CD4-positive, alpha-beta T cell treated with Interleukin-15 for 4 hours (primary cell): ENCODE results near the gene CPED1.
A peak's percentile ranks its signal among the peaks of the same experiment; 100 is the strongest.
"Not testable (repeated sequence)": the region's sequence is repeated elsewhere in the genome, so short reads cannot be mapped to it uniquely, and the experiment has no call there.

Source experiments
- DNase-seq: peaks from one replicate; pipeline ENCODE4 v3.0.0-alpha.2; 2020; ENCODE audit warnings: low spot score

CPED1 gene

DNA sequence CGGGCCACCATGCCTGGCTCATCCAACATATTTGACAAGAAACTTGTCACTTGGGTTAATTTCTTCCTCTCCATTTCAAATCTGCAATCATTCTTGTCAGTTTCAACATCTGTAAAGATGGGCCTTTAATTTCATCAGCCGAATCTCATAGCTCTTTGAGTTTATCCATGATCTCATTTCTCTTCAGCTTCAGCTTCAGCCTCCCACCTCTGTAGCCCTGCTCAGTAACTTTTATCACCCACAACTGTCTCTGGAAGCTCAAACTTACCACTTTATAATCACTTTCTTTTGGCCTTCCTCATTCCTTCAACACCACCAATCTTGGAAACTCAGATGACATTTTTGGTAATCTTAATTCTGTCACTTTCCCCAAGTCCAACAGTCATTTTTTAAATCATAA lies 83.2 kb downstream of the CPED1 start:
- DNase-seq = no peak

DNA sequence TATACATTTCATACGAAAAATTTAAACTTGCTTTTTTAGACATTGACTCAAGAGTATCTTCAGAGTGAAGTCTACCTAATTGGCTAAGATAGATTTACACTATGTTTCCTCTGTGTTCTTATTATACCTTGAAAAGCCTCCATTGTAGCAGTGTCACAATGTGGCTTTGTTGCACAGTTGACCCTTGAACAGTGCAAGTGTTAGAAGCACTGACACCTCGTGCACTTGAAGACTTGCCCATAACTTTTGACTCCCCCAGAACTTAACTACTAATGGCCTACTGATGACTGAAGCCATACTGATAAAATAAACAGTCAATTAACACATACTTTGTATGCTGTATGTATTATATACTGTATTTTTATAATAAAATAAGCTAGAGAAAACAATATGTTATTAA lies 84.3 kb downstream of the CPED1 start:
- no peak for DNase-seq

DNA sequence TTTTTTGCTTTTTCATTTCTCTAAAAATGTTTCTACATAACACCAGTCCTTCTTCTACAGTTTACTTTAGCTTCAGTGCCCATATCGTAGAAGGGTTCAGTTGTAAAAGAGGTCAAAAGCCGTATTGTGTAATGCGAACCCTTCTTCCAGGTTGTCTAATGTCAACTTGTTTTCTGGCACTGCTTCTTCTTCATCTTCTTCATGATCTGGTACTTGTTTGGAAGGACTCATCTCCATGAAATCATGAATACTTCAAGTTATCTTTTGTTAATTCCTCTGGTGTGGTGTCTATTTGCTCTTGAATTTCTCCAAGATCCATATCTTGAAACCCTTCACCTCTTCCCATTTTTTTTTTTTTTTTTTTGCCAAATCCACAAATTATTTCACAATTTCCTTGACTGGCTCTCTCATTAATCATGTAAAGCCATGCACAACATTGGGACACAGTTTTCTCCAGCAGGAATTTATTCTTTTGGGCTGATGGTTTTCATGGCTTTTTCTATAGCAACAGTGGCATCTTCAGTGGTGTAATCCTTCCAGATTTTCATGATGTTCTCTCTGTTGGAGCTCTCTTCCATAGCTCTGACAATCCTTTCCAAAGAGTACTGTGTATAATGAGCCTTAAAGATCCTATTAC lies 85.1 kb downstream of the CPED1 start:
- DNase-seq = no peak

DNA sequence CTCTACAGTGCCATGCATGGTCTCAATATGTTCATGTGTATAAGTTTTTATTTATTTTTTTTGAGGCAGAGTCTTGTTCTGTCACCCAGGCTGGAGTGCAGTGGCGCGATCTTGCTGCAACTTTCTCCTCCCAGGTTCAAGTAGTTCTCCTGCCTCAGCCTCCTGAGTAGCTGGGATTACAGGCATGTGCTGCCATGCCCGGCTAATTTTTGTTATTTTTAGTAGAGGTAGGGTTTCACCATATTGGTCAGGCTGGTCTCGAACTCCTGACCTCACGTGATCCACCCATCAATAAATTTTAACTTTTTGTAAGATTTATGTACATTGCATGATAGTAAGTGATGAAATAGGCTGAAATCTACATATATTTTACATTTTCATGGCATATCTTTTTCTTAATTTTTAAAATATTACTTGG lies 86.9 kb downstream of the CPED1 start:
- not testable (repeated sequence) for DNase-seq

DNA sequence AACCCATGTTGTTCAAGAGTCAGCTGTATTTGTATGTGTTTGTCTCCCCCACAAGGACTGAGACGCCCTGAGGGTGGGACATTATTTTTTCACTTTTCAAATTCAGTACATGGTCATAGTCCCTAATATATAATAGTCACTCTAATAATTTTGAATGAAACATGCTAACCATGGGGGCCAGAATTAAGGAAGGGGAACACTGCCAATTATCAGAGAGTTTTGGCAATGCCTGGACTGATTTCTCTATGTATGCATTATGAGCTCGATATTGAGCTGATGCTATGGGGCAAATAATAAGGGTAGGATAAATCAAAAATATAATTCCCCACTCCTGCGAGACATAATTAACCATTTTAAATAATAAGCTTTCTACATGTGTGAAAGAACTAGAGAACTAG lies 87.4 kb downstream of the CPED1 start:
- no peak for DNase-seq

DNA sequence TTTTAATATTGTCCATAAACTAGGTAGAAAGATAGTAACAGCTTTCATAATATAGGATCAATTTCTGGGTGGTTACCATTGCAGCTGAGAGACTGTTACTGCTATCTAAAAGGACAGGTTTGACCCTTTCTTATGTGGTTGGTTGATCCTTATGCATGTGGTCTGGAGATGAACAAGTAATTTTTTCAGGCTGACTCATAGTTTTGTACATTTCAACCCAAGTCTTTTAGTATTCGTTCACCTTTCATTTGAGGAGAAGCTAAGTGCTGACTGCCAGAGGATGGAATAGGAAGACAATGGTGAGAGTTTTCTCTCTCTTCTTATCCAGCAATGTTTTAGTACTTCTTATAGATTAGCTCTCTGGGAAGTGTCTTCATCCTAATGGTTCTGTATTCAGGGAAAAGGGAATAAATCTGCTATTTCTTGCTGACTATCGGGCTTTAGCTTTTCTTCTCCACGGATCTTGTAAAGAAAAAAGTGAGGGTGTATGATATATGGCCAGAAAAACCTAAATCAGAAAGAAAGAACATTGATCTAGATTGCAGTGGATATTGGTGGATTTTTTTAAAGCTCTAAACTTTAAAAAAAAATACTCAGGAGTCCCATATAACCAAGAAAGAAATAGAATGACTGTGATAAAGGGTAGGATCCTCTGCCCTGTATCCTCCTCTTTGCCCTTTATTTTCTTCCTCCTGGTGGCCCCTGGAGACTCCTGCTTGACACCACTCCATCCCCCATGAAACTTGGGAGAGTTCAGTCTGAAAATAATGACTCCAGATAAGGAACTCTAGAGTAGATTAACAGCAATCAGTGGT lies 88.0 kb downstream of the CPED1 start:
- DNase-seq = no peak

DNA sequence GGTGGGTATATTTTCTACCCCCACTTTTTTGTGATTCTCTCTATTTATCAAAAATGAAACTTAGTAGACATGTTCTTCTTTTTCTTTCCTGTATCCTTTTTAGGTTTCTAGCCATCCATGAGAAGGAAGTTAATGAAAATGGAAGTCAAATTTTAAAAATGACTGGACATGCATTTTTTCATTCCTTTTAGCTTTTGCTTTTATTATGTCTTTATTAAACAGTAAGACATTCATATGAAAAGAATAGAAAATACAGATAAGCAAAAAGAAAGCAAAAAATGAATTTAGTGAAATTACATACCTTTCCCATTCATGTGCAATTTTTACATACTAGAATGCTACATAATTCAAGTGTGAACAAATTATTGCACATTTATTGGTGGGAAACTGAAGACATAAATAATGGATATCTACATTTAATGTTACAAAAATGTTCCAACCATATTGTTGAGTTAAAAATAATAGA lies 88.7 kb downstream of the CPED1 start:
- no peak for DNase-seq

DNA sequence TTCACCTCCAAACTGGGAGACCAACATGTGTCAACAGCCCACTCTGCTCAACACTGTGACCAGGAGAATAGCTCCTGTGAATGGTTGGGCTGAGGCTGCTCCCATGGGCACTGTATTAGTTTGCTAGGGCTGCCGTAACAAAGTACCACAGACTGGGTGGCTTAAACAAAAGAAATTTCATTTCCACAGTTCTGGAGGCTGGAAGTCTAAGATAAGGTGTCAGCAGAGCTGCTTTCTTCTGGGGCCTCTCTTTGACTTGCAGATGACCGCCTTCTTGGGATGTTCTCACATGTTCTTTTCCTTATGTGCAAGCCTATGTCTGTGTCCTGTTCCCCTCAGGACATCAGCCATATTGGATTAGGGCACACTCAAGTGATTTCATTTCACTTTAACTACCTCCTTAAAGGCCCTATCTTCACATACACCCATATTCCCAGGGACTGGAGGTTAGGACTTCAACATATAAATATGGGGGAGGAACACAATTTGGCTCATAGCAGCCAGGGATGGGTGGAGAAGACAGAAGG lies 90.3 kb downstream of the CPED1 start:
- no peak for DNase-seq

DNA sequence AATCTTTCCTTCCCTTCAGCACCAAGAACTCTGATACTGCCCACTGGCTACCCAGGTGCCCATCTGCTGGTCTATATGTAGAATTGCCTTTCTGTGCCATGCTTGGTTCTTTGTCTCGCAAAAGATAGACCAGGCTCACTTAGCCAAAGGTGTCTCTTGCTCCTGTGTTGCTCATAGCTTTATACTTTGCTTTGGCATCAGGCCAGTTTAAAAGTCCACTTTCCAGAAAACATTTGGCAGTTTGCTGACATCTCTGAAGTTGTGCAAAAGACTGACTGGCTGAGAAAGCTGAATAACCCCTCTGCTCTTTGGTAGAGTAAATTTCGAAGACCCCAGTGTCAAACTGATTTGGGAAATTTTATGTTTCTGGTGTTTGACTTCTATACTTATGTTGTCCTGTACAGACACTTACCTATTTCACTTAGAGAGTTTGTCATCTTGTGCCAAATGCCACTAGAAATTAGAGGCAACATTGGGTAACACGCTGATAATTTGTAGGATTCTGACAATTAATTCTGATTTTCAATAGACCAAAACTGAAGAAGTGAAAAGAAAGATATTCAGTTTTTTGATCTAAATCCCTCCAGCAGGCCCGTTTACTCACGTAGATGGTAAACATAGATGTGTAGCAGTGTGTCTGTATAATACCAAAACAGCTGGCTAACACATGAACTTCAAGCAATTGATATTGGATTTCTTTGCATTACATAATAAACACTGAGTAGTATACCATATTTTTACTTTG lies 91.1 kb downstream of the CPED1 start:
- DNase-seq = no peak

DNA sequence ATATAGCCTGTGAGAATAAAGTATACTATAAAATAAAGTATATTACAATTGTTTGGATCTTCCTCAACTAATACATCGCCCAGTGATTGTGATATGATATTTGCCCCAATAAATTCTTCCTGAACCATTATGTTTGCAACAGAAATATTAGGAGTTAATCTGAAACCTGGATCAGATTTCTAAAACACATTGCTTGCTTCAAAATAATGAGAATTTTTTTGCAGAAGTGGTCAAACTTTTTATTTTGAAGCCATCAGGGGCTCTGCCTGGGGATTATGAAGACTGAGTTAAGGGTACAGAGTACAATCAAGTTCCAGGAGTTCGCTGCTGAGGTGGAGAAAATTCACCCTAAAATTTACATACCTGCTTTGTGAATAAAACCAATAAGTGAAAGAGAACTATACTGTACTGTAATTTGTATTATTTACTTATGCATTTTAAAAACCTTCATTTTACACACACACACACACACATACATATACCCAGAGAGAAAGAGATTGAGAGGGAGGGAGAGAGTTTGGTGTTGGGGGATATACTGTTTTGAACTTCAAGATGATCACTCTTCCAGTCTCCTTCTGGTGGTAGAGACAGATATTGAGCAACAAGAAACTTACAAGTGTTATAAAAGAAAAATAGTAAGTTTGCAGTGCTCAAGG lies 91.9 kb downstream of the CPED1 start:
- no peak for DNase-seq

DNA sequence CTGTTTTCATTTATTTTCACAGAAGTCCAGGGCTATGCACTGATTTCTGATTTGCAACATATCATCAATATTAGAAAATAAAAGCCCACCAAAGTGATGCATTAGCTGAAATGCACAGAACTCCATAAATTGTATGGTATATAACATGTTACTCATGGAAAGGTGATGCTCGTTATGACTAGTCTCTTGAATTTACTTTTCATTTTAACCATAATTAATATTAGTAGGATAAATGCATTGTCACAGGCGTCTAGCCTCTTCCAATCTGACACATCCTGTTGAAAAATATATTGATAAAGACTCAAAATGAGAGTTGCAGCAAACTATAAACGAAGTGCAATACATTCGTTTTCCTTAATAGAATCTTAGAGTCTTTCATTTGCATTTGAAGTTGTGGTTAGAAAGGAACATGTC lies 92.4 kb downstream of the CPED1 start:
- no peak for DNase-seq

DNA sequence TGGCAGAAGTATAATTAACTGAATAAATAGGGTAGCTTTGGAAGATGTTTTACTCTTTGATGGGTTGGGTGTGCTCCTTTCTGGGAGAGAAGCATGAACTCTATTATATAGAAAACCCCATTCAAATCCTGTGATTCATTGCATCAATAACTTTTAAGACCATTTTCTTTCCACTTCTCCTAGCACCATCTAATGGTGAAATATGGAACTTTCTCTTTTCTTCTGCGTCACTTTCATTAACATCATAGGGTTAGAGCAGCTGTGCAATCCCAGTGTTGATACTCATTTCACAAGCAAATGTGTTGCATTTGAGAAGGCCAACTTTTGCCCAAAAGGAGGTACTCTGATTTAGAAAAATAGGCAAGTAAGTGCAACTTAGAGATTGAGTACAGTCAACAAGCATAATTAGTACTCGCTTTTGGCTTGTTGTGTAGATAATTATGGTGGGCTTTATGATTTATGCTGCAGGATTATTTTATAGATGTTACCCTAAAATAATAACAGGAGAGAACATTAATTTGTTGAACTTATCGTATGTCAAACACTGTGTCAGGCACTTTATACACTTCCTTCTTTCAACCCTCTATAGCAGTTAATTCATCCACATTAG lies 92.9 kb downstream of the CPED1 start:
- DNase-seq = peak; percentile 45

DNA sequence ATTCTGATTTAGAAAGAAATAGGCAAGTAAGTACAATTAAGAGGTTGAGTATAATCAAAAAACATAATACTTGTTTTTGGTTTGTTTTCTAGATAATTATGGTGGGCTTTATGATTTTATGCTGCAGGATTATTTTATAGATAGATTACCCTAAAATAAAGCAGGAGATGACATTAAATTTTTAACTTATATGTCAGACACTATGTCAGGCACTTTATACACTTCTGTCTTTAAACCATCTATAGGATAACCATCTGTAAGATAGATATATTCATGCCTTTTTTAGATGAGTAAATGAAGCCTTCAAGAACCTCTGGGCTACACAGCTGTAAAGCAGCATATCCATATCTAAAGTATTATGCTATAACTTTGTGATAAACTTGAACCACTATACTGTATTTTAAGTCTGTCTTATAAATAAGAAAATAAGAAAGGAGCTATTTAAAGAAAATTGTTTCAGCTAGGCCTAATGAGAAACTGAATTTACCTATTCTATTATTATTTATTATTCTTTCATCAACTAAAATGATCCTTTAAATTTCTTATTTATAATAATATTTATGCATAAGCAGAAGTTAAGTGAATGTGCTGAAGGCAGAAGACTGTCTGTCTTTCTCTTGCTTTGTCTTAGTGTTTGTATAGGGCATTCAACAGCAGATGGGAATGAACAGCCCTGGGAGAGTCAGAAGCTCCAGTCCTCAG lies 94.0 kb downstream of the CPED1 start:
- no peak for DNase-seq

DNA sequence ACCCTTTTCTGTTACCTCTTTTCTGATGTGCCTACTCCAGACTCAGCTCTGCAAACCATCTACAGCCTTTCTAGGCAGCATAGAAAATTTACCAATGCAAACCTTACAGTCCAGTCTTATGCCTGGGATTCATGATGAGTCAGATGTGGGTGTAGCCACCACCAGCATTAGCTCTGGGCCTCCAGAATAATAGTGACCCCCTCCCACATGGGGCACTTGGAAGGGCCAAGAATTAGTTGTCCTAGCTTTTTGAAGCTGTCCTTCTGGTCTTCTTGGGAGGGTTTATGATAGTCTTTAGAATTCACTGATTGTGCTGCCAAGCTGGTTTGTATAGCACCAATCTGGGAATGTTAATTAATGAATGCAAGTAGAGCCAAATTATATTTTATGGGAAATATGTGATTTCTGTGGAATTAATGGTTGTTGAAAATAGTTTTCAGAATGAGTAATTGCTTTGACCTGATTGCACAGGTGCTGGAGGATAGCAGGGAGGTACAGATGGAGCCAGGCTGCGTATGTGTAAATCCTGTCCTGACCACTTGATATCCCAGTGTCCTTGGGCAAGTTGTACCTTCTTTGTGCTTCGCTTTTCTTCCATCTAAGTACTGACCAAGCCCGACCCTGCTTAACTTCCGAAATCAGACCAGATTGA lies 94.8 kb downstream of the CPED1 start:
- DNase-seq = no peak

DNA sequence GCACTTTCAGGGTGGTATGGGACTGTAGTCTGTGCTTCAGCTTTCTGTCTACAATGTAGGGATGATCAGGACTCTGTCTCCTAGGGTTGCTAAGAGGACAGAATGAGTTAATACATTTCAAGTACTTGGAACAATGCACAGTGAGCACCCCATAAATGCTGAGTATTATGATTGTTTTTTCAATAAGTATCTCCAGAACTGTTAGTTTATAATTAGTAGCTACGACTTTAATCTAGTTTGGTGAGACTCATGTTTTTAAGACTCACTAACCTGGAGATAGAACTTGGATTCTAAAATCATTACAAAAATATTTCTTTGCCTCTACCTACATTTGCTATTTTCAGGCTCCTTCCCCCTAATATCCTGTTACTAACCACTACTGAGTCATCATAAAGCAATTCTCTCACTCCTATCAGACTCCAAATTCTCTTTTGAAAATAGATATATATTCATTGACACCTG lies 95.3 kb downstream of the CPED1 start:
- no peak for DNase-seq

DNA sequence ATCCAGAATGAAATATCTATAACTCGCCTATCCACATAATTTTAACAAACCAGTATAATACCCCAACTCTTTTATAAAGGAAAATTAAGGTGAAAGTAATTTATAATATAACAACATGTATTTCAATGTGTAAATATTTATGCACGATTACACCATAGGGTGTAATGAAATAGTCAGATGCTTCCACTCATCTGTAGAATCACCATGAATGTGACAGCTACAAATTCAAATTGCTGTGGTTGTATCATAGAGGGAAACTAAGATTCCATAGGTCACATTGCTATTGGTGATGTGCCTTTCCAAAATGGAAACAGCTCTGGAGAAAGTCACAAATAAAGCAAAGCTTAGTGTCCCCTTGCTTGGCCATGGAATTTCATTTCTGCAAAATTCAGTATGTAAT lies 95.7 kb downstream of the CPED1 start:
- no peak for DNase-seq

DNA sequence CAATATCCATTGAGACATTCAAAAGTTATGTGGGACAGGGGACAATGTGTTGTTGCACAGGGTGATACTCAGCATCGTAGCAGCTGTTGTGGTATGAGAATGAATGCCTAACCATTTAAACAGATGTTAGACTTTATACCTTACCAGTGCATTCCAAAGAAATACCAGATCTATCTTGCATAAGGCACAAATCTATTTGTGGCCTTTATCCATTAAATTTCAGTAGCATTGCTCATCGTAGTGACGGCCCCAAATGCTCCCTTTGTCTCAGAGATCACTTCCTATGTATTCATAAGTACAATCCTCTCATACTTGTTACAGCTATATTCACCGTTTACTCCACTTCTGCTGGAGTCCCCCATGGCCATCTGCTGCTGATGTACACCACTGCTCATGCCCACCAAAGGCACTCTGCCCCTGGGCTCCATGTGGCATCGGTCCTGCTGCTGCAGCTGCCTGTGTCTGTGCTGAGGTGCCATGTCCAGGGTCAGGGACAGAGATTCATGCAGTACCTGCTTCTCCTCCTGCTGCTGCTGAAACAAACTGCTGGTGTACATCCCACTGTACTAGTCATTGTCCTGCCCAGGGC lies 96.3 kb downstream of the CPED1 start:
- DNase-seq = no peak

DNA sequence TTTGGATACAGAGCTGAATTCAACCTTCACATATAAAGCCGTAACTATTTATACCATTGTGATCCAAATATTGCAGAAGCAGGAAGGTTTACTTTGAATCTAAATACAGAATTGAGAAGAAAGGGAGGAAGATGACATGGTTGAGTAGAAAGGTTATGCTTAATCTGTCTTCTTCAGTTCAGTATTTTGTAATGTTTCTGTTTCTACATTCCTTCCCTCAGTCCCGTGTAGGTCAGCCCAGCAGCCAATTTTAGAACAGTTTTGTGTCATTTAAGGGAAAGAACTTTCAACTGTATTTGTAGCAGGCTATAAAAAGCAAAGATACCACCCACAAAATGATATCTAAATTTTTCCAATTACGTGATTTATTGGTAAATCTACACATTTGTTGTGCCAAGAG lies 97.4 kb downstream of the CPED1 start:
- no peak for DNase-seq

DNA sequence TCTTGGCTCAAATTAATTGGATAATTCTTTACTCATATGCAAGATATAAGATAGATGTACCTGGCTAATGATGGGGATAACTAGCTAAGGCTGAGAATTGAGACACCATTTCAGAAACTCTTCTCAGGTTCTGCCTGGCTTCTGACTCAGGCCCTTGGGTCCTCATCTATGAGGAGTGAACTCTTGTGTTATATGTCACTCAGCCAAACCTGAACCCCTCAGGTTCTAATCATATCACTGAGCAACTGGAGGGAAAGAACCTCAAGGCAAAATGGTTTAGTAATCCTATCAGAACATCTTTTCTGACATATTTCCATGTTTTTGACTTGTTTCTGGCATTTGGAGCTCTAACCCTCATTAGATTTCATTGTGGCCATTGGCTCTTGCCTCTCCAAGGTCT lies 100.4 kb downstream of the CPED1 start:
- no peak for DNase-seq

DNA sequence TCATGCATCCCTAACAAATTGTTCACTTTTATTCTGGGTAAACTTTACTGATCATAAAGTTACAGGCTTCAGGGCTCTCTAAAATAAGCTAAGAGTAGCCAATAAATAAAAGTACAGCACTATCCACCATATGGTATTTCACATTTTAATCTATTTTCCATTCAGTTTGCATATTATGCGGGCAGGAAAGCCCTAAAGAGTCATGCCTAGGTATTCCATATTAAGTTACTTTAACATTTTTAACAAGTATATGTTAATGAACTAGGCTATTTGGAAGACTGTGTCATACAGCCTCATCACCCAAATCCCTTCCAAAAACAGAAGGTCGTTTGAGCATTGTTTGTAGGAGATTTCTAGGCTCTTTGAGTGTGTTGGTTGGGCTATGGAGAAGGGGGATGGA lies 106.3 kb downstream of the CPED1 start:
- DNase-seq = no peak
